Measurements from ENCODE around the gene PFKL. TPM values are rescaled to one million over a fixed set of nuclear protein-coding genes. Genes with fewer than 3 reads are reported as not detected.
"Not testable (repeated sequence)": the region's sequence is repeated elsewhere in the genome, so short reads cannot be mapped to it uniquely, and the experiment has no call there.

Gene PFKL
- total RNA-seq, 1 experiment from 2014 or later = 90.2 TPM

- Mint-ChIP-seq H3K36me3 (ENCODE audit: insufficient read depth, unreplicated experiment) (peaks cover 9% of the 10 kb centered on the region), H3K4me1 (ENCODE audit: insufficient read depth, unreplicated experiment) (peaks cover 4% of the 10 kb centered on the region), H3K27me3 (ENCODE audit: insufficient read depth, unreplicated experiment) (no peaks in the 10 kb centered on the region), H3K9me3 (ENCODE audit: unreplicated experiment) (no peaks in the 10 kb centered on the region), H3K4me3 (ENCODE audit: unreplicated experiment) (peak overlapping the region; percentile 57), H3K27ac (ENCODE audit: low read depth, unreplicated experiment) (no peak overlapping the region)
- intact Hi-C loops (cut with micrococcal nuclease) = no loop called here
- DNase-seq (ENCODE audit: unreplicated experiment) = peak; percentile 41
- ChIA-PET POLR2A (interaction anchor here (0.6 to 2.5 kb wide), 16 partner anchors 9 to 535 kb away, joined by 3 to 10 read pairs (median 3); partner anchors contain the start of gene PFKL), CTCF (interaction anchor here (0.7 to 1.6 kb wide), 4 partner anchors 12 to 382 kb away, joined by 3 to 8 read pairs (median 4); no protein-coding TSS in a partner anchor)
- TF ChIP-seq CTCF (IDR thresholded peaks at IDR 0.05; ENCODE audit: unreplicated experiment) = no peak
- BruUV-seq (replicated peaks) = no TSS peak
These were observed 38.4 kb downstream of the PFKL start for GRCh38 chr21:44337941-44338895.

GRCh38 chr21:44338971-44339910 is 39.4 kb downstream of the PFKL start, which contains the start of gene CFAP410:
Gene CFAP410 (minus strand): TSS chr21:44339390. CDS start chr21:44339194, 196 bp downstream.
- H3K27ac Mint-ChIP-seq (ENCODE audit: low read depth, unreplicated experiment) = peak within 1 kb of the TSS; percentile 95
- H3K27me3 Mint-ChIP-seq (ENCODE audit: insufficient read depth, unreplicated experiment) = no peaks in the 10 kb centered on the region
- intact Hi-C loops (cut with micrococcal nuclease) = no loop called here
- POLR2A ChIA-PET = interaction anchor here (0.6 to 2.5 kb wide), 18 partner anchors 10 to 870 kb away, joined by 3 to 10 read pairs (median 3); partner anchors contain the start of genes PFKL and TRPM2
- peaks cover 4% of the 10 kb centered on the region for H3K4me1 Mint-ChIP-seq (ENCODE audit: insufficient read depth, unreplicated experiment)
- TSS peak; percentile 82 for BruUV-seq (replicated peaks)
- no peaks in the 10 kb centered on the region for H3K9me3 Mint-ChIP-seq (ENCODE audit: unreplicated experiment)
- H3K36me3 Mint-ChIP-seq (ENCODE audit: insufficient read depth, unreplicated experiment) = peaks cover 5% of the 10 kb centered on the region
- peak; percentile 89 for DNase-seq (ENCODE audit: unreplicated experiment)
- peak within 1 kb of the TSS; percentile 87 for H3K4me3 Mint-ChIP-seq (ENCODE audit: unreplicated experiment)
- CTCF ChIA-PET = interaction anchor here (0.7 to 1.8 kb wide), 3 partner anchors 13 to 381 kb away, joined by 3 to 5 read pairs (median 5); no protein-coding TSS in a partner anchor
- TF ChIP-seq CTCF (IDR thresholded peaks at IDR 0.05; ENCODE audit: unreplicated experiment) = no peak

GRCh38 chr21:44341726-44342458 is 42.0 kb downstream of the PFKL start:
- BruUV-seq (replicated peaks); H3K27ac Mint-ChIP-seq (ENCODE audit: low read depth, unreplicated experiment); H3K4me1 Mint-ChIP-seq (ENCODE audit: insufficient read depth, unreplicated experiment); intact Hi-C loops (cut with micrococcal nuclease); H3K27me3 Mint-ChIP-seq (ENCODE audit: insufficient read depth, unreplicated experiment); H3K9me3 Mint-ChIP-seq (ENCODE audit: unreplicated experiment); H3K36me3 Mint-ChIP-seq (ENCODE audit: insufficient read depth, unreplicated experiment); DNase-seq (ENCODE audit: unreplicated experiment); H3K4me3 Mint-ChIP-seq (ENCODE audit: unreplicated experiment): not testable (repeated sequence)
- ChIA-PET CTCF (interaction anchor here (1.9 kb wide), 1 partner anchor 138 kb away, joined by 4 read pairs; no protein-coding TSS in a partner anchor), POLR2A (interaction anchor here (0.8 kb wide), 1 partner anchor 12 kb away, joined by 3 read pairs; the partner anchor contains the start of gene TRPM2)

GRCh38 chr21:44342981-44343380 is 43.1 kb downstream of the PFKL start:
- ChIA-PET CTCF (interaction anchor here (0.5 to 0.6 kb wide), 2 partner anchors 86 to 563 kb away, joined by 3 to 4 read pairs; no protein-coding TSS in a partner anchor), POLR2A (interaction anchor here (0.6 kb wide), 1 partner anchor 133 kb away, joined by 3 read pairs; no protein-coding TSS in a partner anchor)
- H3K36me3 Mint-ChIP-seq (ENCODE audit: insufficient read depth, unreplicated experiment); BruUV-seq (replicated peaks); H3K9me3 Mint-ChIP-seq (ENCODE audit: unreplicated experiment); intact Hi-C loops (cut with micrococcal nuclease); DNase-seq (ENCODE audit: unreplicated experiment); H3K27ac Mint-ChIP-seq (ENCODE audit: low read depth, unreplicated experiment); H3K27me3 Mint-ChIP-seq (ENCODE audit: insufficient read depth, unreplicated experiment); H3K4me1 Mint-ChIP-seq (ENCODE audit: insufficient read depth, unreplicated experiment); H3K4me3 Mint-ChIP-seq (ENCODE audit: unreplicated experiment): not testable (repeated sequence)
